ENCODE measurements around the gene KCNMA1. TPM values are rescaled to one million over a fixed set of nuclear protein-coding genes. Genes with fewer than 3 reads are reported as not detected.

Gene KCNMA1
- total RNA-seq, 1 donor from 2014 or later, result 15.8 TPM

GRCh38 chr10:77138541-77138940 lies 499.1 kb downstream of the KCNMA1 start:
- no peak for FAIRE-seq
- no peak for DNase-seq (ENCODE audit: low read depth)
- H3K4me3 ChIP-seq (ENCODE audit: low read depth, low read length), result no peak overlapping the region
- TF ChIP-seq CTCF (IDR thresholded peaks at IDR 0.05; ENCODE audit: insufficient read depth, low read length, severe bottlenecking), result no peak
- no peaks in the 10 kb centered on the region for H3K27me3 ChIP-seq (ENCODE audit: control insufficient read depth, insufficient read depth, low read length)
- H3K36me3 ChIP-seq (ENCODE audit: control insufficient read depth, insufficient read depth, low read length), result no peaks in the 10 kb centered on the region

GRCh38 chr10:77135555-77135954 lies 502.1 kb downstream of the KCNMA1 start:
- no peak for TF ChIP-seq CTCF (IDR thresholded peaks at IDR 0.05; ENCODE audit: insufficient read depth, low read length, severe bottlenecking)
- no peaks in the 10 kb centered on the region for H3K27me3 ChIP-seq (ENCODE audit: control insufficient read depth, insufficient read depth, low read length)
- no peak overlapping the region for H3K4me3 ChIP-seq (ENCODE audit: low read depth, low read length)
- no peaks in the 10 kb centered on the region for H3K36me3 ChIP-seq (ENCODE audit: control insufficient read depth, insufficient read depth, low read length)
- no peak for DNase-seq (ENCODE audit: low read depth)
- no peak for FAIRE-seq

GRCh38 chr10:77131214-77131613 lies 506.4 kb downstream of the KCNMA1 start:
- FAIRE-seq (no peak), DNase-seq (ENCODE audit: low read depth) (peak; percentile 73)

GRCh38 chr10:77127243-77127642 lies 510.4 kb downstream of the KCNMA1 start:
- DNase-seq (ENCODE audit: low read depth) (no peak), FAIRE-seq (no peak)
- Histone ChIP-seq H3K36me3 (ENCODE audit: control insufficient read depth, insufficient read depth, low read length) (no peaks in the 10 kb centered on the region), H3K27me3 (ENCODE audit: control insufficient read depth, insufficient read depth, low read length) (no peaks in the 10 kb centered on the region), H3K4me3 (ENCODE audit: low read depth, low read length) (no peak overlapping the region)
- TF ChIP-seq CTCF (IDR thresholded peaks at IDR 0.05; ENCODE audit: insufficient read depth, low read length, severe bottlenecking), result no peak

More at GRCh38 chr10:77131214-77131613, 506.4 kb downstream of the KCNMA1 start:
- no peak for TF ChIP-seq CTCF (IDR thresholded peaks at IDR 0.05; ENCODE audit: insufficient read depth, low read length, severe bottlenecking)
- Histone ChIP-seq H3K27me3 (ENCODE audit: control insufficient read depth, insufficient read depth, low read length) (no peaks in the 10 kb centered on the region), H3K36me3 (ENCODE audit: control insufficient read depth, insufficient read depth, low read length) (no peaks in the 10 kb centered on the region), H3K4me3 (ENCODE audit: low read depth, low read length) (no peak overlapping the region)

GRCh38 chr10:77125231-77125630 lies 512.4 kb downstream of the KCNMA1 start:
- Histone ChIP-seq H3K27me3 (ENCODE audit: control insufficient read depth, insufficient read depth, low read length) (no peaks in the 10 kb centered on the region), H3K4me3 (ENCODE audit: low read depth, low read length) (no peak overlapping the region), H3K36me3 (ENCODE audit: control insufficient read depth, insufficient read depth, low read length) (no peaks in the 10 kb centered on the region)
- DNase-seq (ENCODE audit: low read depth) (no peak), FAIRE-seq (no peak)
- TF ChIP-seq CTCF (IDR thresholded peaks at IDR 0.05; ENCODE audit: insufficient read depth, low read length, severe bottlenecking), result no peak

GRCh38 chr10:77123330-77123729 lies 514.3 kb downstream of the KCNMA1 start:
- no peak for DNase-seq (ENCODE audit: low read depth)
- Histone ChIP-seq H3K4me3 (ENCODE audit: low read depth, low read length) (no peak overlapping the region), H3K36me3 (ENCODE audit: control insufficient read depth, insufficient read depth, low read length) (no peaks in the 10 kb centered on the region), H3K27me3 (ENCODE audit: control insufficient read depth, insufficient read depth, low read length) (no peaks in the 10 kb centered on the region)
- no peak for TF ChIP-seq CTCF (IDR thresholded peaks at IDR 0.05; ENCODE audit: insufficient read depth, low read length, severe bottlenecking)
- no peak for FAIRE-seq

Data from bronchial epithelial cell (primary cell).